ENCODE data around the gene ABCA1.

- TF ChIP-seq EZH2 (IDR thresholded peaks at IDR 0.05) (no peak), POLR2AphosphoS5 (IDR thresholded peaks at IDR 0.05; ENCODE audit: borderline replicate concordance, low read depth, low read length) (no peak), FOXP2 (optimal IDR thresholded peaks at IDR 0.05; ENCODE audit: control extremely low read depth, extremely low read length, insufficient read depth) (no peak)
Observed at GRCh38 chr9:104795857-104796256, 132.1 kb downstream of the ABCA1 start.
